GM23338 (cell line): ENCODE results near the gene EIF4G3. TPM values are rescaled to one million over a fixed set of nuclear protein-coding genes. Genes with fewer than 3 reads are reported as not detected.
A peak's percentile ranks its signal among the peaks of the same experiment; 100 is the strongest.

Source experiments
- ATAC-seq: fragments of 200-7000 bp; cut with Tn5 transposase; 3 replicates; pipeline ENCODE4 v1.9.1; 2020
- DNase-seq: peaks from one replicate; pipeline ENCODE4 v3.0.0-alpha.2; 2015; ENCODE audit warnings: low spot score
- H2AFZ ChIP-seq: fragments of 200-600 bp; sonication (generic); 2 replicates; pipeline ENCODE4 v1.8.0; 2016; ENCODE audit warnings: antibody characterized with exemption, mild to moderate bottlenecking, moderate library complexity
- H3F3A ChIP-seq: fragments of 200-600 bp; sonication (generic); replicated peaks from 2 replicates; pipeline ENCODE4 v1.8.0; 2017; ENCODE audit warnings: antibody characterized with exemption, mixed run types, low read depth
- H3K27ac ChIP-seq: fragments of 200-600 bp; sonication (generic); 2 replicates; pipeline ENCODE4 v1.6.1; 2016; ENCODE audit warnings: low read depth
- H3K27me3 ChIP-seq: fragments of 200-600 bp; sonication (generic); 2 replicates; pipeline ENCODE4 v1.8.0; 2016; ENCODE audit warnings: mild to moderate bottlenecking, mixed run types, moderate library complexity; ENCODE audit not compliant: insufficient read depth
- H3K36me3 ChIP-seq: fragments of 200-600 bp; sonication (generic); 2 replicates; pipeline ENCODE4 v1.8.0; 2016; ENCODE audit warnings: mild to moderate bottlenecking; ENCODE audit not compliant: insufficient read depth
- H3K4me1 ChIP-seq: fragments of 200-600 bp; sonication (generic); 2 replicates; pipeline ENCODE4 v1.8.0; 2016; ENCODE audit warnings: mild to moderate bottlenecking, moderate library complexity; ENCODE audit not compliant: insufficient read depth
- H3K4me2 ChIP-seq: fragments of 200-600 bp; sonication (generic); 2 replicates; pipeline ENCODE4 v1.7.1; 2017; ENCODE audit warnings: mixed run types
- H3K4me3 ChIP-seq: fragments of 200-600 bp; sonication (generic); 2 replicates; pipeline ENCODE4 v1.6.1; 2016; ENCODE audit warnings: mixed run types
- H3K79me2 ChIP-seq: fragments of 200-600 bp; sonication (generic); replicated peaks from 2 replicates; pipeline ENCODE4 v1.8.0; 2017; ENCODE audit warnings: mild to moderate bottlenecking; ENCODE audit not compliant: insufficient read depth
- H3K9me2 ChIP-seq: fragments of 200-600 bp; sonication (generic); 2 replicates; pipeline ENCODE4 v1.8.0; 2017; ENCODE audit not compliant: insufficient read depth
- H4K20me1 ChIP-seq: fragments of 200-600 bp; sonication (generic); replicated peaks from 2 replicates; pipeline ENCODE4 v1.8.0; 2017; ENCODE audit warnings: mild to moderate bottlenecking; ENCODE audit not compliant: insufficient read depth
- H3K27ac Mint-ChIP-seq: 2 replicates; pipeline ENCODE4 v1.8.0; 2020; ENCODE audit warnings: inconsistent platforms, mild to moderate bottlenecking, moderate library complexity, mixed read lengths
- H3K27me3 Mint-ChIP-seq: 3 replicates; pipeline ENCODE4 v1.8.0; 2022; ENCODE audit warnings: low read depth, mild to moderate bottlenecking, moderate library complexity, mixed read lengths, inconsistent platforms; ENCODE audit not compliant: insufficient read depth, poor library complexity
- H3K36me3 Mint-ChIP-seq: 3 replicates; pipeline ENCODE4 v1.8.0; 2021; ENCODE audit warnings: low read depth, mild to moderate bottlenecking, inconsistent platforms, moderate library complexity, mixed read lengths
- H3K4me1 Mint-ChIP-seq: 3 replicates; pipeline ENCODE4 v1.8.0; 2020; ENCODE audit warnings: mild to moderate bottlenecking, inconsistent platforms, mixed read lengths
- H3K4me3 Mint-ChIP-seq: 3 replicates; pipeline ENCODE4 v1.8.0; 2021; ENCODE audit warnings: moderate library complexity, mild to moderate bottlenecking, inconsistent platforms, mixed read lengths
- H3K9me3 Mint-ChIP-seq: 3 replicates; pipeline ENCODE4 v1.8.0; 2020; ENCODE audit warnings: moderate library complexity, mild to moderate bottlenecking, inconsistent platforms, mixed read lengths
- CREB1 ChIP-seq: fragments of 250-450 bp; sonication (Bioruptor Pico); IDR thresholded peaks from 2 replicates; pipeline ENCODE4 v1.5.0; 2020; ENCODE audit warnings: low read depth, mild to moderate bottlenecking, moderate library complexity
- EZH2 ChIP-seq: fragments of 200-600 bp; sonication (generic); IDR thresholded peaks from one replicate; pipeline ENCODE4 v1.8.0; 2017; ENCODE audit warnings: antibody characterized with exemption, mild to moderate bottlenecking, low read depth; ENCODE audit not compliant: unreplicated experiment
- EZH2phosphoT487 ChIP-seq: fragments of 200-600 bp; sonication (generic); IDR thresholded peaks from one replicate; pipeline ENCODE4 v1.8.1; 2018; ENCODE audit warnings: antibody characterized with exemption; ENCODE audit not compliant: unreplicated experiment
- JUNB ChIP-seq: IDR thresholded peaks from one replicate; pipeline ENCODE4 v1.6.1; 2016; ENCODE audit warnings: antibody characterized with exemption; ENCODE audit not compliant: unreplicated experiment
- NANOG ChIP-seq: IDR thresholded peaks from 2 replicates; pipeline ENCODE4 v1.6.1; 2016; ENCODE audit warnings: antibody characterized with exemption, borderline replicate concordance
- POLR2AphosphoS5 ChIP-seq: IDR thresholded peaks from 2 replicates; pipeline ENCODE4 v1.6.1; 2016; ENCODE audit warnings: antibody characterized with exemption, low read depth
- STAT1 ChIP-seq: IDR thresholded peaks from one replicate; pipeline ENCODE4 v1.6.1; 2016; ENCODE audit warnings: antibody characterized with exemption; ENCODE audit not compliant: unreplicated experiment
- ZNF331 ChIP-seq: fragments of 250-450 bp; sonication (Bioruptor Pico); IDR thresholded peaks from 2 replicates; pipeline ENCODE4 v1.5.0; 2020; ENCODE audit warnings: low read depth, mild to moderate bottlenecking, moderate library complexity
- polyA plus RNA-seq: library from polyadenylated mRNA; unstranded; fragments of >200 nt; fragmentation: Nextera tagmentation; extraction: Ambion mirVana; gene quantifications from 2 replicates; pipeline ENCODE4 v1.2.1, GENCODE V29; 2016
- total RNA-seq: library from RNA; depleted of rRNA; stranded (reverse); fragments of >200 nt; shearing (Covaris generic); gene quantifications from 2 replicates; pipeline ENCODE4 v1.2.3, GENCODE V29; 2014
- TF ChIP-seq, protein P1 (sequence below): IDR thresholded peaks from 2 replicates; pipeline ENCODE4 v1.6.1; 2016; ENCODE audit warnings: antibody characterized with exemption
- TF ChIP-seq, protein P2 (sequence below), 2 experiments: fragments of 200-600 bp in 1 of 2; sonication (generic) in 1 of 2; conservative IDR thresholded peaks; 2 replicates each; pipeline versions ENCODE4 v1.5.1 to v1.6.1; 2016 to 2017; ENCODE audit warnings: antibody characterized with exemption in 2 of 2, low read depth in 2 of 2, mild to moderate bottlenecking in 2 of 2, moderate library complexity in 1 of 2
- TF ChIP-seq, protein P3 (sequence below): IDR thresholded peaks from one replicate; pipeline ENCODE4 v1.6.1; 2018; ENCODE audit warnings: antibody characterized with exemption; ENCODE audit not compliant: unreplicated experiment
- TF ChIP-seq, protein P4 (sequence below): fragments of 250-450 bp; sonication (Bioruptor Pico); IDR thresholded peaks from 2 replicates; pipeline ENCODE4 v1.5.0; 2020; ENCODE audit warnings: mild to moderate bottlenecking, moderate library complexity

EIF4G3 gene
- total and polyA plus RNA-seq, 2 experiments from 2014 or later, result 37.9 to 68.1 TPM

DNA sequence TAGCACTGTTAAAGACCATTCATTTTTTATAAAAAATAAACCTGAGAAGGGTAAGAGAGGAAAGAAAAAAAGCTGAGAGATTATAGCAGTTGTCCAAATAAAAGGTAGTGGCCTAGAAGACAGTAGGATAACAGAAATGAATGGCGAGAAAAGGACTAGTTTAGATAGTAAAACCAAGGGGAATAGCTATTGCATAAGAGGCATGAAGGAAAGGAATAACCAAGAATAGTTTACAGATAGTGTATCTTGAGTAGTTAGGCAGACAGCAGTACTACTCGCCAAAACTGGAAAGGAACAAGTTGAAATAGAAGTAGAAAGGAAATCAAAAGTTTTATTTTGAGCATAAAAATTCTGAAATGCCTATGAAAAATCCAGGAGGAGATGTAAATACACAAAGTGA, 70.5 kb downstream of the EIF4G3 start (continued):
- TF ChIP-seq, protein P1, sequence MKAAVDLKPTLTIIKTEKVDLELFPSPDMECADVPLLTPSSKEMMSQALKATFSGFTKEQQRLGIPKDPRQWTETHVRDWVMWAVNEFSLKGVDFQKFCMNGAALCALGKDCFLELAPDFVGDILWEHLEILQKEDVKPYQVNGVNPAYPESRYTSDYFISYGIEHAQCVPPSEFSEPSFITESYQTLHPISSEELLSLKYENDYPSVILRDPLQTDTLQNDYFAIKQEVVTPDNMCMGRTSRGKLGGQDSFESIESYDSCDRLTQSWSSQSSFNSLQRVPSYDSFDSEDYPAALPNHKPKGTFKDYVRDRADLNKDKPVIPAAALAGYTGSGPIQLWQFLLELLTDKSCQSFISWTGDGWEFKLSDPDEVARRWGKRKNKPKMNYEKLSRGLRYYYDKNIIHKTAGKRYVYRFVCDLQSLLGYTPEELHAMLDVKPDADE, result no peak
- TF ChIP-seq, protein P2, sequence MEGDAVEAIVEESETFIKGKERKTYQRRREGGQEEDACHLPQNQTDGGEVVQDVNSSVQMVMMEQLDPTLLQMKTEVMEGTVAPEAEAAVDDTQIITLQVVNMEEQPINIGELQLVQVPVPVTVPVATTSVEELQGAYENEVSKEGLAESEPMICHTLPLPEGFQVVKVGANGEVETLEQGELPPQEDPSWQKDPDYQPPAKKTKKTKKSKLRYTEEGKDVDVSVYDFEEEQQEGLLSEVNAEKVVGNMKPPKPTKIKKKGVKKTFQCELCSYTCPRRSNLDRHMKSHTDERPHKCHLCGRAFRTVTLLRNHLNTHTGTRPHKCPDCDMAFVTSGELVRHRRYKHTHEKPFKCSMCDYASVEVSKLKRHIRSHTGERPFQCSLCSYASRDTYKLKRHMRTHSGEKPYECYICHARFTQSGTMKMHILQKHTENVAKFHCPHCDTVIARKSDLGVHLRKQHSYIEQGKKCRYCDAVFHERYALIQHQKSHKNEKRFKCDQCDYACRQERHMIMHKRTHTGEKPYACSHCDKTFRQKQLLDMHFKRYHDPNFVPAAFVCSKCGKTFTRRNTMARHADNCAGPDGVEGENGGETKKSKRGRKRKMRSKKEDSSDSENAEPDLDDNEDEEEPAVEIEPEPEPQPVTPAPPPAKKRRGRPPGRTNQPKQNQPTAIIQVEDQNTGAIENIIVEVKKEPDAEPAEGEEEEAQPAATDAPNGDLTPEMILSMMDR (conservative IDR thresholded peaks at IDR 0.05; ENCODE audit: low read depth in 2 of 2), result no peak
- TF ChIP-seq POLR2AphosphoS5, result no peak

DNA sequence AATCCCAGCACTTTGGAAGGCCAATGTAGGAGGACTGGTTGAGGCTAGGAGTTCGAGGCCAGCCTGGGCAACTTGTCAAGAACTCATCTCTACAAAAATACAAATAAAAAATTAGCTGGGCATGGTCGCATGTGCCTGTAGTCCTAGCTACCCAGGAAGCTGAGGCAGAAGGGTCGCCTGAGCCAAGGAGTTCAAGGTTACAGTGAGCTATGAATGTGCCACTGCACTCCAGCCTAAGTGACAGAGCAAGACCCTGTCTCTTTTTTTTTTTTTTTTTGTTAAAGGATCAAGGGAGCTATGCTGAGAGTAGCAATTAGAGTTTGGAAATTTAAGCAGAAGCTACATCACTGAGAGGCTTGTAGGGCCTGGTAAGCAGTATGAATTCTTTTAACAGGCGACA, 70.9 kb downstream of the EIF4G3 start:
- H3K4me3 ChIP-seq, result no peak overlapping the region
- Mint-ChIP-seq H3K4me1 (peaks cover 9% of the 10 kb centered on the region), H3K4me3 (no peak overlapping the region), H3K27me3 (peaks cover 6% of the 10 kb centered on the region), H3K9me3 (no peaks in the 10 kb centered on the region), H3K36me3 (peaks cover 3% of the 10 kb centered on the region), H3K27ac (peak overlapping the region; percentile 28; the same call in 1 of the 2 replicates)
- no peak for DNase-seq
- H3K4me1 ChIP-seq, result peaks cover 8% of the 10 kb centered on the region
- H3K79me2 ChIP-seq, result peaks cover 50% of the 10 kb centered on the region
- H3K27ac ChIP-seq, result no peak overlapping the region
- H3F3A ChIP-seq, result no peaks in the 10 kb centered on the region
- no peaks in the 10 kb centered on the region for H3K27me3 ChIP-seq
- H3K36me3 ChIP-seq, result no peaks in the 10 kb centered on the region; the same call in 1 of the 2 replicates
- H2AFZ ChIP-seq, result no peak overlapping the region
- ATAC-seq, result no peak
- no peak overlapping the region for H3K4me2 ChIP-seq
- peaks cover 4% of the 10 kb centered on the region for H4K20me1 ChIP-seq
- no peaks in the 10 kb centered on the region for H3K9me2 ChIP-seq
- TF ChIP-seq EZH2 (no peak), STAT1 (no peak), JUNB (no peak), NANOG (no peak), POLR2AphosphoS5 (no peak), EZH2phosphoT487 (no peak), ZNF331 (no peak), CREB1 (CRISPR knock-in tag) (no peak)
- TF ChIP-seq, protein P3, sequence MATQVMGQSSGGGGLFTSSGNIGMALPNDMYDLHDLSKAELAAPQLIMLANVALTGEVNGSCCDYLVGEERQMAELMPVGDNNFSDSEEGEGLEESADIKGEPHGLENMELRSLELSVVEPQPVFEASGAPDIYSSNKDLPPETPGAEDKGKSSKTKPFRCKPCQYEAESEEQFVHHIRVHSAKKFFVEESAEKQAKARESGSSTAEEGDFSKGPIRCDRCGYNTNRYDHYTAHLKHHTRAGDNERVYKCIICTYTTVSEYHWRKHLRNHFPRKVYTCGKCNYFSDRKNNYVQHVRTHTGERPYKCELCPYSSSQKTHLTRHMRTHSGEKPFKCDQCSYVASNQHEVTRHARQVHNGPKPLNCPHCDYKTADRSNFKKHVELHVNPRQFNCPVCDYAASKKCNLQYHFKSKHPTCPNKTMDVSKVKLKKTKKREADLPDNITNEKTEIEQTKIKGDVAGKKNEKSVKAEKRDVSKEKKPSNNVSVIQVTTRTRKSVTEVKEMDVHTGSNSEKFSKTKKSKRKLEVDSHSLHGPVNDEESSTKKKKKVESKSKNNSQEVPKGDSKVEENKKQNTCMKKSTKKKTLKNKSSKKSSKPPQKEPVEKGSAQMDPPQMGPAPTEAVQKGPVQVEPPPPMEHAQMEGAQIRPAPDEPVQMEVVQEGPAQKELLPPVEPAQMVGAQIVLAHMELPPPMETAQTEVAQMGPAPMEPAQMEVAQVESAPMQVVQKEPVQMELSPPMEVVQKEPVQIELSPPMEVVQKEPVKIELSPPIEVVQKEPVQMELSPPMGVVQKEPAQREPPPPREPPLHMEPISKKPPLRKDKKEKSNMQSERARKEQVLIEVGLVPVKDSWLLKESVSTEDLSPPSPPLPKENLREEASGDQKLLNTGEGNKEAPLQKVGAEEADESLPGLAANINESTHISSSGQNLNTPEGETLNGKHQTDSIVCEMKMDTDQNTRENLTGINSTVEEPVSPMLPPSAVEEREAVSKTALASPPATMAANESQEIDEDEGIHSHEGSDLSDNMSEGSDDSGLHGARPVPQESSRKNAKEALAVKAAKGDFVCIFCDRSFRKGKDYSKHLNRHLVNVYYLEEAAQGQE, result no peak
- TF ChIP-seq, protein P1, result no peak
- TF ChIP-seq, protein P4, sequence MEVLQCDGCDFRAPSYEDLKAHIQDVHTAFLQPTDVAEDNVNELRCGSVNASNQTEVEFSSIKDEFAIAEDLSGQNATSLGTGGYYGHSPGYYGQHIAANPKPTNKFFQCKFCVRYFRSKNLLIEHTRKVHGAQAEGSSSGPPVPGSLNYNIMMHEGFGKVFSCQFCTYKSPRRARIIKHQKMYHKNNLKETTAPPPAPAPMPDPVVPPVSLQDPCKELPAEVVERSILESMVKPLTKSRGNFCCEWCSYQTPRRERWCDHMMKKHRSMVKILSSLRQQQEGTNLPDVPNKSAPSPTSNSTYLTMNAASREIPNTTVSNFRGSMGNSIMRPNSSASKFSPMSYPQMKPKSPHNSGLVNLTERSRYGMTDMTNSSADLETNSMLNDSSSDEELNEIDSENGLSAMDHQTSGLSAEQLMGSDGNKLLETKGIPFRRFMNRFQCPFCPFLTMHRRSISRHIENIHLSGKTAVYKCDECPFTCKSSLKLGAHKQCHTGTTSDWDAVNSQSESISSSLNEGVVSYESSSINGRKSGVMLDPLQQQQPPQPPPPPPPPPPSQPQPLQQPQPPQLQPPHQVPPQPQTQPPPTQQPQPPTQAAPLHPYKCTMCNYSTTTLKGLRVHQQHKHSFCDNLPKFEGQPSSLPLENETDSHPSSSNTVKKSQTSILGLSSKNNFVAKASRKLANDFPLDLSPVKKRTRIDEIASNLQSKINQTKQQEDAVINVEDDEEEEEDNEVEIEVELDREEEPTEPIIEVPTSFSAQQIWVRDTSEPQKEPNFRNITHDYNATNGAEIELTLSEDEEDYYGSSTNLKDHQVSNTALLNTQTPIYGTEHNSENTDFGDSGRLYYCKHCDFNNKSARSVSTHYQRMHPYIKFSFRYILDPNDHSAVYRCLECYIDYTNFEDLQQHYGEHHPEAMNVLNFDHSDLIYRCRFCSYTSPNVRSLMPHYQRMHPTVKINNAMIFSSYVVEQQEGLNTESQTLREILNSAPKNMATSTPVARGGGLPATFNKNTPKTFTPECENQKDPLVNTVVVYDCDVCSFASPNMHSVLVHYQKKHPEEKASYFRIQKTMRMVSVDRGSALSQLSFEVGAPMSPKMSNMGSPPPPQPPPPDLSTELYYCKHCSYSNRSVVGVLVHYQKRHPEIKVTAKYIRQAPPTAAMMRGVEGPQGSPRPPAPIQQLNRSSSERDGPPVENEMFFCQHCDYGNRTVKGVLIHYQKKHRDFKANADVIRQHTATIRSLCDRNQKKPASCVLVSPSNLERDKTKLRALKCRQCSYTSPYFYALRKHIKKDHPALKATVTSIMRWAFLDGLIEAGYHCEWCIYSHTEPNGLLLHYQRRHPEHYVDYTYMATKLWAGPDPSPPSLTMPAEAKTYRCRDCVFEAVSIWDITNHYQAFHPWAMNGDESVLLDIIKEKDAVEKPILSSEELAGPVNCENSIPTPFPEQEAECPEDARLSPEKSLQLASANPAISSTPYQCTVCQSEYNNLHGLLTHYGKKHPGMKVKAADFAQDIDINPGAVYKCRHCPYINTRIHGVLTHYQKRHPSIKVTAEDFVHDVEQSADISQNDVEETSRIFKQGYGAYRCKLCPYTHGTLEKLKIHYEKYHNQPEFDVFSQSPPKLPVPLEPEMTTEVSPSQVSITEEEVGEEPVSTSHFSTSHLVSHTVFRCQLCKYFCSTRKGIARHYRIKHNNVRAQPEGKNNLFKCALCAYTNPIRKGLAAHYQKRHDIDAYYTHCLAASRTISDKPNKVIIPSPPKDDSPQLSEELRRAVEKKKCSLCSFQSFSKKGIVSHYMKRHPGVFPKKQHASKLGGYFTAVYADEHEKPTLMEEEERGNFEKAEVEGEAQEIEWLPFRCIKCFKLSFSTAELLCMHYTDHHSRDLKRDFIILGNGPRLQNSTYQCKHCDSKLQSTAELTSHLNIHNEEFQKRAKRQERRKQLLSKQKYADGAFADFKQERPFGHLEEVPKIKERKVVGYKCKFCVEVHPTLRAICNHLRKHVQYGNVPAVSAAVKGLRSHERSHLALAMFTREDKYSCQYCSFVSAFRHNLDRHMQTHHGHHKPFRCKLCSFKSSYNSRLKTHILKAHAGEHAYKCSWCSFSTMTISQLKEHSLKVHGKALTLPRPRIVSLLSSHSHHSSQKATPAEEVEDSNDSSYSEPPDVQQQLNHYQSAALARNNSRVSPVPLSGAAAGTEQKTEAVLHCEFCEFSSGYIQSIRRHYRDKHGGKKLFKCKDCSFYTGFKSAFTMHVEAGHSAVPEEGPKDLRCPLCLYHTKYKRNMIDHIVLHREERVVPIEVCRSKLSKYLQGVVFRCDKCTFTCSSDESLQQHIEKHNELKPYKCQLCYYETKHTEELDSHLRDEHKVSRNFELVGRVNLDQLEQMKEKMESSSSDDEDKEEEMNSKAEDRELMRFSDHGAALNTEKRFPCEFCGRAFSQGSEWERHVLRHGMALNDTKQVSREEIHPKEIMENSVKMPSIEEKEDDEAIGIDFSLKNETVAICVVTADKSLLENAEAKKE, result no peak
